Nephron progenitor cell (in vitro differentiated cells): ENCODE measurements around the gene DSCAM.

Source experiments
- DNase-seq: peaks from one replicate; pipeline ENCODE4 v3.0.0; 2021
- H3K27ac Mint-ChIP-seq: 2 replicates; pipeline ENCODE4 v1.8.0; 2021; ENCODE audit warnings: mild to moderate bottlenecking, moderate library complexity, mixed read lengths
- H3K27me3 Mint-ChIP-seq: 2 replicates; pipeline ENCODE4 v1.8.0; 2021; ENCODE audit warnings: mild to moderate bottlenecking, low read depth, mixed read lengths; ENCODE audit not compliant: poor library complexity
- H3K36me3 Mint-ChIP-seq: 2 replicates; pipeline ENCODE4 v1.8.0; 2021; ENCODE audit warnings: low read depth, mixed read lengths
- H3K4me1 Mint-ChIP-seq: 2 replicates; pipeline ENCODE4 v1.8.0; 2021; ENCODE audit warnings: mixed read lengths
- H3K4me3 Mint-ChIP-seq: 2 replicates; pipeline ENCODE4 v1.8.0; 2021; ENCODE audit warnings: mild to moderate bottlenecking, moderate library complexity, mixed read lengths
- H3K9me3 Mint-ChIP-seq: 2 replicates; pipeline ENCODE4 v1.8.0; 2021; ENCODE audit warnings: mild to moderate bottlenecking, moderate library complexity, mixed read lengths
- TF ChIP-seq, protein P1 (sequence below): fragments of 200-600 bp; sonication (generic); IDR thresholded peaks from 2 replicates; pipeline ENCODE4 v1.5.0; 2021; ENCODE audit warnings: antibody characterized with exemption

The DSCAM gene

DNA sequence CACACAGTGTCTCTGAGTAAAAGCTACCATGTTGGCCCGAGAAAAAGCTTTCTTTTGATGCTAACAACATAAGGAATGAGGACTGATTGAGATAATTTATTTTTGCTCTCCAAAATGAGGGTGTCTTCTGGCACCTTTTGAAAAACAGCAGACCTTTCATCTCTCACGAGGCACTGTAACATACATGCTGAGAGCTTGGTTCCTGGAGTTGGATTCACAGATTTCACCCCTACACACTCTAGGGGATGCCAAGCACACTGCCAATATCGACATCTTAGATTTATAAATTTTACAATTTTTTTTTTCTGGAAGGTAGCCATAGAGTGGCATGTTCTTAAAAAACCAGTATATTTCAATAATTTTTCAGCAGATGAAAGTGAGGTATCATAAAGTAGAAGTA is 408.3 kb downstream of the DSCAM start:
- Mint-ChIP-seq H3K27ac (no peak overlapping the region), H3K36me3 (no peaks in the 10 kb centered on the region), H3K4me3 (no peak overlapping the region), H3K9me3 (no peaks in the 10 kb centered on the region), H3K4me1 (no peaks in the 10 kb centered on the region), H3K27me3 (no peaks in the 10 kb centered on the region)
- DNase-seq, result no peak
- TF ChIP-seq, protein P1, sequence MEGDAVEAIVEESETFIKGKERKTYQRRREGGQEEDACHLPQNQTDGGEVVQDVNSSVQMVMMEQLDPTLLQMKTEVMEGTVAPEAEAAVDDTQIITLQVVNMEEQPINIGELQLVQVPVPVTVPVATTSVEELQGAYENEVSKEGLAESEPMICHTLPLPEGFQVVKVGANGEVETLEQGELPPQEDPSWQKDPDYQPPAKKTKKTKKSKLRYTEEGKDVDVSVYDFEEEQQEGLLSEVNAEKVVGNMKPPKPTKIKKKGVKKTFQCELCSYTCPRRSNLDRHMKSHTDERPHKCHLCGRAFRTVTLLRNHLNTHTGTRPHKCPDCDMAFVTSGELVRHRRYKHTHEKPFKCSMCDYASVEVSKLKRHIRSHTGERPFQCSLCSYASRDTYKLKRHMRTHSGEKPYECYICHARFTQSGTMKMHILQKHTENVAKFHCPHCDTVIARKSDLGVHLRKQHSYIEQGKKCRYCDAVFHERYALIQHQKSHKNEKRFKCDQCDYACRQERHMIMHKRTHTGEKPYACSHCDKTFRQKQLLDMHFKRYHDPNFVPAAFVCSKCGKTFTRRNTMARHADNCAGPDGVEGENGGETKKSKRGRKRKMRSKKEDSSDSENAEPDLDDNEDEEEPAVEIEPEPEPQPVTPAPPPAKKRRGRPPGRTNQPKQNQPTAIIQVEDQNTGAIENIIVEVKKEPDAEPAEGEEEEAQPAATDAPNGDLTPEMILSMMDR, result no peak

DNA sequence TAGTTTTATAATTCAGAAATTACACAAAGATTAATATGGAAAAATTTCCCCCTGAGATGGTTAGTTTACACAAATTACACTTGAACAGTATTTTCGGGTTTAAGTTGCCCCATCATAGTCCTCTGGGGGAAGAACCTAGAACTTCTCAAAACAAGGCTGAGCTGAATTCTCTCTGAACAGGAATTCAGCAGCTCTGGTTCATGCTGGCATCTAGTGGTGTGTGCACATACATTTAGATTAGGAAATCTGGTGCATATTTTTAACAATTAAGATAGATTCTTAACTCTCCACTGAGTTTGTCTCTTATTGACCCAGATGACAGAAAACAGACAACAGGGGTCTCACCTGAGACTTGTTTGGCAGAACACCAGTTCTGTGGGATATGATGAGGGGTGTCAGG is 410.7 kb downstream of the DSCAM start:
- Mint-ChIP-seq H3K4me1 (no peaks in the 10 kb centered on the region), H3K27ac (no peak overlapping the region), H3K9me3 (no peaks in the 10 kb centered on the region), H3K27me3 (no peaks in the 10 kb centered on the region), H3K4me3 (no peak overlapping the region), H3K36me3 (no peaks in the 10 kb centered on the region)
- TF ChIP-seq, protein P1, result no peak
- DNase-seq, result no peak

DNA sequence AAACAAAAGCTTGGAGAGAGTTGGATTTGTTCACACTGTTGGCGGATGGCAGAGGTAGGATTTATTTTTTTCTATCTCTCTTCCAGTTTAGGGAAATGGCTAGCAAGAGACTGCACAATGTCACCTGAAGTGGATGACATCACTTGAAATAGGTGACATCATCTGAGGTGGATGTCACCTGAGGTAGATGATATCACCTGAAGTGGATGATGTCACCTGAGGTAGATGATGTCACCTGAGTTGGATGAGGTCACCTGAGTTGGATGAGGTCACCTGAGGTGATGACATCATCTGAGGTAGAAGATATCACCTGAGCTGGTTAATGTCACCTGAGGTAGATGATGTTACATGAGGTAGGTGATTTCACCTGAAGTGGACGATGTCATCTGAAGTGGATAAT is 413.4 kb downstream of the DSCAM start:
- Mint-ChIP-seq H3K4me1 (no peaks in the 10 kb centered on the region), H3K36me3 (no peaks in the 10 kb centered on the region)

DNA sequence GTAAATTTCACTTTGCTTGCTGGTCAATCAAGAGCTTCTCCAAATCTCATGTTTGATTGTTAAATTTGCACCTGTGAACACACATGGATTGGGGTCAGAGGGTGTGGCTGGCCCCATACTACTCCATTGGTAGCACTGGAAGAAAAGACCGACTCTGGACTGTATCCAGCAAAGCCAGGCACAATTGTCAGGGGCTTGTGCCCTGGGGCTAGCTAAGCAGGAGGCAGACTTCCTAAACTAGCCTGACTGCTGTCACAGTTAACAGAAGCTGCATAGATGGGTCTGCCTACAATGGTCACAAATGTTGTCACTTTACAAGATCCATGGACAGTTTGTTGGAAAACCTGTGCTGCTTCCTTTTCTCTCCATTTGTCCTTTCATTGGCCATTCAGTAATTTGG is 421.0 kb downstream of the DSCAM start:
- Mint-ChIP-seq H3K27ac (no peak overlapping the region), H3K4me3 (no peak overlapping the region), H3K27me3 (peaks cover 3% of the 10 kb centered on the region), H3K9me3 (peaks cover 16% of the 10 kb centered on the region), H3K4me1 (peaks cover 22% of the 10 kb centered on the region), H3K36me3 (peaks cover 4% of the 10 kb centered on the region)
- DNase-seq, result no peak
- TF ChIP-seq, protein P1, result no peak

More for the DNA sequence above, 413.4 kb downstream of the DSCAM start:
- Mint-ChIP-seq H3K27ac (no peak overlapping the region), H3K4me3 (no peak overlapping the region), H3K9me3 (no peaks in the 10 kb centered on the region), H3K27me3 (peaks cover 3% of the 10 kb centered on the region)
- DNase-seq, result no peak
- TF ChIP-seq, protein P1, result no peak

DNA sequence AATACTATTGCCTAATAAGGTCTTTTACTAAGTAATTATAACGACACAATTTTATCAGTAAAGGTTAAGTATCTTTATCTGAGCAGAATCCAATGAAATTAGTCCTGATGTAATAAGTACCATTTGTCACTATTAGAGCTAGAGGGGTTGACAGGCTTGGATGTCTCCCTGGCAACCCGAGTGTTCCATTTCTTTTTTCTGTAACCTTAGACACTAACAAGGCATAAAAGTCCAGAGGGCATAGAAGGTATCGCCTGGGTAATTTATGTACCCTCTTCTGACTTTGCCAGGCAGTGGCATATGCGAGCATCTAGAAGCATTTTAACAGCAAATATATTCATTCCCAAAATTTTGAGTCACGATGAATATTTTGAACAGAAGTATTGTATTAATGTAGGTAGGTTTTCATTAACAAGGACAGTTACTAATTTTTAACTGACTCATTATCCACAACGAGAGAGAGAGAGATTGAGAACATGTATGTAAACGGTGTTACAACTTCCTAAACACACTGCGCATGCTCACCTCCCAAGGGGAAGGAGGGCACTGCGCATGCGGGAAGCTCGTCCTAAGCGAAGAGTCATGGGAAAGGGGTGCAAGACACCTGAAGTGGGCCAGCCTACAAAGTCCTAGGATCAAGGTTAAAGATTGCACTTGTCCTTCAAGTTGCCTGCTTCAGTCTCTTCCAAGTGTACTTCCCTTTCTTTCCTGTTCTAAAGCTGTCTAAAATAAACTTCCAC is 423.9 kb downstream of the DSCAM start:
- Mint-ChIP-seq H3K36me3 (peaks cover 17% of the 10 kb centered on the region), H3K4me3 (no peak overlapping the region), H3K27ac (no peak overlapping the region), H3K9me3 (peaks cover 44% of the 10 kb centered on the region), H3K4me1 (peaks cover 23% of the 10 kb centered on the region), H3K27me3 (peaks cover 6% of the 10 kb centered on the region)
- TF ChIP-seq, protein P1, result no peak
- peak; percentile 7 for DNase-seq

DNA sequence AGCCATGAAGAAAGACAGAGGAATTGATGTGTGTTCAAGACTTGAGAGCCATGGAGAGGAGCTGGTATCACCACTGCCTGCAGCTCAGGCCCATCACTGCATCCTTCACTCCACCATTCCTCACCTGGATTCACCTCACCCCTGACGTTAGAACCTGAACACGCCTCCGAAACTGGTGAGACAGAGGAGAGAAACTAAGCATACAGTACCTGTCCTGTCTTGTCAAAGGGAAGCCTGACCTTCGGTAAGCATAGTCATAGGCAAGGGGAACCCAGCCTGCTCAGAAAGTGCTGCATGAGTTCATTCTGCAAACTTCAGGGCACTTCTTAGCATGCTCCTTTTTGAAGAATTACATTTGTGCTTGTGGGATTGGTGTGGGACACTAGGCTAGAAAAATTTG is 425.8 kb downstream of the DSCAM start:
- Mint-ChIP-seq H3K27ac (no peak overlapping the region), H3K36me3 (peaks cover 18% of the 10 kb centered on the region), H3K9me3 (peaks cover 48% of the 10 kb centered on the region), H3K4me3 (no peak overlapping the region), H3K4me1 (peaks cover 23% of the 10 kb centered on the region), H3K27me3 (peaks cover 6% of the 10 kb centered on the region)
- DNase-seq, result no peak
- TF ChIP-seq, protein P1, result no peak
